H9 (cell line): Measurements from ENCODE around the gene ABTB1. TPM values are rescaled to one million over a fixed set of nuclear protein-coding genes. Genes with fewer than 3 reads are reported as not detected.

Experiments
- DNase-seq: peaks from one replicate; pipeline ENCODE4 v3.0.0-alpha.2; 2017
- H2AFZ ChIP-seq: one replicate; pipeline ENCODE4 v1.6.1; 2013; ENCODE audit warnings: mild to moderate bottlenecking, low read length, control low read depth, moderate library complexity
- H2AK5ac ChIP-seq: 2 replicates; pipeline ENCODE4 v1.6.1; 2013; ENCODE audit warnings: low read length, control low read depth, mixed read lengths; ENCODE audit not compliant: insufficient read length
- H2BK120ac ChIP-seq: one replicate; pipeline ENCODE4 v1.6.1; 2013; ENCODE audit warnings: low read depth, mild to moderate bottlenecking, low read length, control low read depth, inconsistent platforms; ENCODE audit not compliant: poor library complexity, severe bottlenecking
- H2BK12ac ChIP-seq: 2 replicates; pipeline ENCODE4 v1.6.1; 2013; ENCODE audit warnings: low read length, control low read depth, mixed read lengths, low read depth; ENCODE audit not compliant: insufficient read length
- H2BK15ac ChIP-seq: 2 replicates; pipeline ENCODE4 v1.6.1; 2013; ENCODE audit warnings: low read depth, low read length, control low read depth
- H2BK20ac ChIP-seq: one replicate; pipeline ENCODE4 v1.6.1; 2013; ENCODE audit warnings: low read depth, mild to moderate bottlenecking, low read length, control low read depth, inconsistent platforms; ENCODE audit not compliant: poor library complexity, severe bottlenecking
- H2BK5ac ChIP-seq: 2 replicates; pipeline ENCODE4 v1.6.1; 2013; ENCODE audit warnings: low read length, control low read depth, mixed read lengths; ENCODE audit not compliant: insufficient read length
- H3K14ac ChIP-seq: 2 replicates; pipeline ENCODE4 v1.6.1; 2013; ENCODE audit warnings: low read length, control low read depth; ENCODE audit not compliant: insufficient read depth
- H3K18ac ChIP-seq: 2 replicates; pipeline ENCODE4 v1.6.1; 2013; ENCODE audit warnings: low read depth, mild to moderate bottlenecking, mixed read lengths, low read length, control low read depth; ENCODE audit not compliant: insufficient read length
- H3K23ac ChIP-seq: 2 replicates; pipeline ENCODE4 v1.6.1; 2013; ENCODE audit warnings: low read length, control low read depth, mixed read lengths, low read depth; ENCODE audit not compliant: insufficient read length
- H3K23me2 ChIP-seq: 2 replicates; pipeline ENCODE4 v1.6.1; 2013; ENCODE audit warnings: low read depth, mild to moderate bottlenecking, mixed read lengths, low read length, control low read depth; ENCODE audit not compliant: insufficient read length, poor library complexity, severe bottlenecking
- H3K27ac ChIP-seq: 2 replicates; pipeline ENCODE4 v1.5.1; 2013; ENCODE audit warnings: low read length, control low read depth, mixed read lengths, low read depth; ENCODE audit not compliant: insufficient read length
- H3K27me3 ChIP-seq: 2 replicates; pipeline ENCODE4 v1.6.1; 2013; ENCODE audit warnings: low read length, control low read depth, inconsistent platforms; ENCODE audit not compliant: insufficient read depth
- H3K4ac ChIP-seq: 2 replicates; pipeline ENCODE4 v1.6.1; 2013; ENCODE audit warnings: low read depth, mild to moderate bottlenecking, control low read depth, inconsistent platforms, low read length, moderate library complexity
- H3K4me1 ChIP-seq: 2 replicates; pipeline ENCODE4 v1.6.1; 2013; ENCODE audit warnings: low read length, control low read depth, inconsistent platforms; ENCODE audit not compliant: insufficient read depth
- H3K4me2 ChIP-seq: 2 replicates; pipeline ENCODE4 v1.6.1; 2013; ENCODE audit warnings: low read length, control low read depth, mixed read lengths; ENCODE audit not compliant: insufficient read length, insufficient read depth
- H3K56ac ChIP-seq: 2 replicates; pipeline ENCODE4 v1.6.1; 2013; ENCODE audit warnings: low read depth, mild to moderate bottlenecking, mixed read lengths, low read length, control low read depth; ENCODE audit not compliant: insufficient read length
- H3K79me1 ChIP-seq: 2 replicates; pipeline ENCODE4 v1.6.1; 2013; ENCODE audit warnings: low read depth, mild to moderate bottlenecking, moderate library complexity, low read length, control low read depth, inconsistent platforms; ENCODE audit not compliant: insufficient read depth, poor library complexity, severe bottlenecking
- H3K79me2 ChIP-seq: 2 replicates; pipeline ENCODE4 v1.6.1; 2013; ENCODE audit warnings: low read length, control low read depth, inconsistent platforms; ENCODE audit not compliant: insufficient read depth
- H3K9ac ChIP-seq: 2 replicates; pipeline ENCODE4 v1.6.1; 2013; ENCODE audit warnings: low read length, control low read depth, mixed read lengths; ENCODE audit not compliant: insufficient read length; ENCODE audit errors: extremely low read depth
- H3K9me3 ChIP-seq: one replicate; pipeline ENCODE4 v1.6.1; 2013; ENCODE audit warnings: low read depth, low read length, inconsistent platforms; ENCODE audit not compliant: control insufficient read depth
- H3T11ph ChIP-seq: one replicate; pipeline ENCODE4 v1.6.1; 2013; ENCODE audit warnings: mild to moderate bottlenecking, low read length, control low read depth, inconsistent platforms
- H4K20me1 ChIP-seq: one replicate; pipeline ENCODE4 v1.6.1; 2013; ENCODE audit not compliant: control insufficient read depth, insufficient read length, insufficient read depth
- H4K5ac ChIP-seq: 2 replicates; pipeline ENCODE4 v1.6.1; 2013; ENCODE audit warnings: low read depth, mild to moderate bottlenecking, mixed read lengths, low read length, control low read depth; ENCODE audit not compliant: insufficient read length
- H4K8ac ChIP-seq: replicated peaks from 2 replicates; pipeline ENCODE4 v1.6.1; 2013; ENCODE audit warnings: low read length, control low read depth, mixed read lengths, low read depth; ENCODE audit not compliant: insufficient read length
- H4K91ac ChIP-seq: 2 replicates; pipeline ENCODE4 v1.6.1; 2013; ENCODE audit warnings: low read depth, mild to moderate bottlenecking, moderate library complexity, mixed read lengths, low read length, control low read depth; ENCODE audit not compliant: insufficient read length
- H3K27ac Mint-ChIP-seq, 3 experiments: 2 replicates in 2 of 3; 3 replicates in 1 of 3; pipeline ENCODE4 v1.8.0; 2020 to 2021; ENCODE audit warnings: mixed read lengths in 3 of 3, mild to moderate bottlenecking in 1 of 3, moderate library complexity in 1 of 3
- H3K27me3 Mint-ChIP-seq: 2 replicates; pipeline ENCODE4 v1.8.0; 2021; ENCODE audit warnings: low read depth, mild to moderate bottlenecking, moderate library complexity, mixed read lengths
- H3K36me3 Mint-ChIP-seq, 3 experiments: 2 replicates in 2 of 3; 3 replicates in 1 of 3; pipeline ENCODE4 v1.8.0; 2020 to 2021; ENCODE audit warnings: low read depth in 3 of 3, mixed read lengths in 3 of 3; ENCODE audit not compliant: insufficient read depth in 1 of 3
- H3K4me1 Mint-ChIP-seq, 2 experiments: 2 replicates each; pipeline ENCODE4 v1.8.0; 2020; ENCODE audit warnings: mixed read lengths in 2 of 2
- H3K4me3 Mint-ChIP-seq, 2 experiments: 2 replicates in 1 of 2; 3 replicates in 1 of 2; pipeline ENCODE4 v1.8.0; 2020 to 2021; ENCODE audit warnings: mild to moderate bottlenecking in 2 of 2, mixed read lengths in 2 of 2, moderate library complexity in 1 of 2
- H3K9me3 Mint-ChIP-seq, 2 experiments: 2 replicates in 1 of 2; 3 replicates in 1 of 2; pipeline ENCODE4 v1.8.0; 2020; ENCODE audit warnings: mild to moderate bottlenecking in 2 of 2, mixed read lengths in 2 of 2, moderate library complexity in 1 of 2
- CTCF ChIP-seq: fragments of 200-600 bp; sonication (generic); conservative IDR thresholded peaks from 3 replicates; pipeline ENCODE4 v1.8.0; 2021; ENCODE audit warnings: antibody characterized with exemption, mild to moderate bottlenecking
- WGBS: extraction: QIAGEN DNeasy Blood & Tissue Kit; methylation state at CpG from one replicate; pipeline ENCODE4 v1.1.7; 2013; ENCODE audit warnings: missing lambda C conversion rate, low lambda C conversion rate, mixed read lengths; ENCODE audit not compliant: insufficient read length; ENCODE audit errors: extremely low coverage; 5-methylcytosine and 5-hydroxymethylcytosine counted together
- total RNA-seq: library from RNA; stranded (reverse); gene quantifications from 2 replicates; pipeline ENCODE4 v1.2.1, GENCODE V29; 2021

The ABTB1 gene
- total RNA-seq, 1 experiment from 2014 or later: 6.2 TPM

GRCh38 chr3:127699416-127700300 lies 26.9 kb downstream of the ABTB1 start:
- H4K8ac ChIP-seq: no peak overlapping the region
- no peak overlapping the region for H2AFZ ChIP-seq
- H2AK5ac ChIP-seq: no peak overlapping the region
- H4K5ac ChIP-seq: no peak overlapping the region
- peaks cover 7 to 22% of the 10 kb centered on the region in 2 experiments for H3K4me1 Mint-ChIP-seq
- no peak overlapping the region for H3K4me2 ChIP-seq
- H3K36me3 Mint-ChIP-seq: 0 out of 7 replicates have a peak, but pooled peaks cover 0 to 6% (median 2%) of the 10 kb centered on the region in 3 experiments
- no peak overlapping the region for H2BK5ac ChIP-seq
- no peak overlapping the region for H2BK15ac ChIP-seq
- H4K20me1 ChIP-seq: no peaks in the 10 kb centered on the region
- no peaks in the 10 kb centered on the region for H3K79me2 ChIP-seq
- no peak overlapping the region for H3K27ac Mint-ChIP-seq
- no peak overlapping the region for H3K56ac ChIP-seq
- no peak overlapping the region for H3K14ac ChIP-seq
- H3K18ac ChIP-seq: no peak overlapping the region
- H3K9ac ChIP-seq: no peak overlapping the region
- H3K9me3 ChIP-seq: no peaks in the 10 kb centered on the region
- H3K4me1 ChIP-seq: no peaks in the 10 kb centered on the region
- H2BK12ac ChIP-seq: no peak overlapping the region
- H2BK120ac ChIP-seq: no peak overlapping the region
- no peaks in the 10 kb centered on the region for H3K79me1 ChIP-seq
- H3T11ph ChIP-seq: no peak overlapping the region
- H3K27ac ChIP-seq: no peak overlapping the region
- H4K91ac ChIP-seq: no peak overlapping the region
- whole genome bisulfite sequencing: no CpG with 5 or more reads among the region's 9 CpGs
- H3K4me3 Mint-ChIP-seq: no peak overlapping the region; a peak in 1 of 5 replicates
- TF ChIP-seq CTCF: no peak
- H3K4ac ChIP-seq: no peak overlapping the region
- no peak overlapping the region for H2BK20ac ChIP-seq
- no peaks in the 10 kb centered on the region for H3K27me3 ChIP-seq
- H3K23ac ChIP-seq: no peak overlapping the region
- no peak for DNase-seq
- no peaks in the 10 kb centered on the region for H3K27me3 Mint-ChIP-seq
- H3K23me2 ChIP-seq: no peaks in the 10 kb centered on the region
- H3K9me3 Mint-ChIP-seq: peaks cover 3 to 7% of the 10 kb centered on the region in 2 experiments
